8988T (cell line): ENCODE results near the gene KCNRG.
"Not testable (repeated sequence)": the region's sequence is repeated elsewhere in the genome, so short reads cannot be mapped to it uniquely, and the experiment has no call there.

ENCODE experiments used
- DNase-seq: peaks from one replicate; pipeline ENCODE4 v3.0.0; 2011

KCNRG gene

GRCh38 chr13:50012396-50013169 is 2.7 kb upstream of the KCNRG start:
- DNase-seq = no peak

GRCh38 chr13:50014386-50014785 is 858 bp upstream of the KCNRG start:
- DNase-seq = no peak

- DNase-seq = no peak
Measured at GRCh38 chr13:50015750-50016149, 506 bp downstream of the KCNRG start.

GRCh38 chr13:50016444-50016843 is 1.2 kb downstream of the KCNRG start:
- DNase-seq = no peak

- no peak for DNase-seq
Measured at GRCh38 chr13:50017819-50018218, 2.6 kb downstream of the KCNRG start.

- DNase-seq = no peak
Measured at GRCh38 chr13:50025436-50025835, 10.2 kb downstream of the KCNRG start.

GRCh38 chr13:50026788-50027473 is 11.7 kb downstream of the KCNRG start:
- DNase-seq = no peak

GRCh38 chr13:50030315-50030714 is 15.1 kb downstream of the KCNRG start:
- DNase-seq = no peak

- no peak for DNase-seq
Measured at GRCh38 chr13:50033725-50034124, 18.5 kb downstream of the KCNRG start.

- no peak for DNase-seq
Measured at GRCh38 chr13:50037788-50038187, 22.5 kb downstream of the KCNRG start.

- no peak for DNase-seq
Measured at GRCh38 chr13:50038266-50038665, 23.0 kb downstream of the KCNRG start.

- DNase-seq = no peak
Measured at GRCh38 chr13:50052478-50052877, 37.2 kb downstream of the KCNRG start.

GRCh38 chr13:50053844-50054243 is 38.6 kb downstream of the KCNRG start:
- DNase-seq = no peak

- DNase-seq = no peak
Measured at GRCh38 chr13:50055454-50055853, 40.2 kb downstream of the KCNRG start.

GRCh38 chr13:50060718-50061117 is 45.5 kb downstream of the KCNRG start:
- DNase-seq = no peak

- not testable (repeated sequence) for DNase-seq
Measured at GRCh38 chr13:50062336-50062735, 47.1 kb downstream of the KCNRG start.

GRCh38 chr13:50065712-50066111 is 50.5 kb downstream of the KCNRG start:
- no peak for DNase-seq

GRCh38 chr13:50068508-50068907 is 53.3 kb downstream of the KCNRG start:
- DNase-seq = no peak

- no peak for DNase-seq
Measured at GRCh38 chr13:50069261-50069660, 54.0 kb downstream of the KCNRG start.

GRCh38 chr13:50070186-50070585 is 54.9 kb downstream of the KCNRG start:
- no peak for DNase-seq
